Ishikawa (cell line): ENCODE data around the gene TCL1B.

ENCODE experiments used
- CREB1 ChIP-seq: IDR thresholded peaks from 2 replicates; pipeline ENCODE4 v1.6.1; 2012; ENCODE audit warnings: low read depth
- EP300 ChIP-seq: IDR thresholded peaks from 2 replicates; pipeline ENCODE4 v1.6.1; 2012; ENCODE audit warnings: borderline replicate concordance
- NFIC ChIP-seq: IDR thresholded peaks from 2 replicates; pipeline ENCODE4 v1.6.1; 2012
- RAD21 ChIP-seq: IDR thresholded peaks from 2 replicates; pipeline ENCODE4 v1.6.1; 2012; ENCODE audit warnings: low read depth
- TCF12 ChIP-seq: IDR thresholded peaks from 2 replicates; pipeline ENCODE4 v1.6.1; 2012; ENCODE audit warnings: low read depth
- TEAD4 ChIP-seq: IDR thresholded peaks from 2 replicates; pipeline ENCODE4 v1.6.1; 2012
- YY1 ChIP-seq: IDR thresholded peaks from 2 replicates; pipeline ENCODE4 v1.6.1; 2012; ENCODE audit warnings: low read depth
- TF ChIP-seq, protein P1 (sequence below): IDR thresholded peaks from 2 replicates; pipeline ENCODE4 v1.6.1; 2012; ENCODE audit warnings: low read depth, mild to moderate bottlenecking
- TF ChIP-seq, protein P2 (sequence below): IDR thresholded peaks from 2 replicates; pipeline ENCODE4 v1.6.1; 2012
- TF ChIP-seq, protein P3 (sequence below): IDR thresholded peaks from 2 replicates; pipeline ENCODE4 v1.6.1; 2012

DNA sequence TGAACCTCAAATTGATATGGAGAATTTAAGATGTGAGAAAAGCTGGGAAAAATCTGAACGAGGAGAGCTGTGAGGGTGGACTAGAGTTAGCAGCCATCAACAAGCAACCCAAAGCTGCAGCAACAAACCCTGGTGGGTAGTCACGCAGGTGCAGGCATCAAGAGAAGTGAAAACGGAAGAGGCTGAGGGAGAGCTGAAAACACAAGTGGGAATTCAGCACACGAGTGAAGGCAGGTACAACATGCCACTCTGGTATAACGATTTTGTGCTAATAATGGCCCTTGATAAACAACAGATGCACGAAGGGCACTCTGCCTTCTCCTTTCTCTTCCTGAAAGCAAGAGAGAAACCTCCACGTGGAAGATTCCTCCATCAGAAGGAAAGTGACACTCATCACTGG lies 11.5 kb downstream of the TCL1B start:
- TF ChIP-seq CREB1 (no peak), TCF12 (no peak), YY1 (no peak), EP300 (no peak), RAD21 (no peak), TEAD4 (no peak), NFIC (no peak)
- TF ChIP-seq, protein P1, sequence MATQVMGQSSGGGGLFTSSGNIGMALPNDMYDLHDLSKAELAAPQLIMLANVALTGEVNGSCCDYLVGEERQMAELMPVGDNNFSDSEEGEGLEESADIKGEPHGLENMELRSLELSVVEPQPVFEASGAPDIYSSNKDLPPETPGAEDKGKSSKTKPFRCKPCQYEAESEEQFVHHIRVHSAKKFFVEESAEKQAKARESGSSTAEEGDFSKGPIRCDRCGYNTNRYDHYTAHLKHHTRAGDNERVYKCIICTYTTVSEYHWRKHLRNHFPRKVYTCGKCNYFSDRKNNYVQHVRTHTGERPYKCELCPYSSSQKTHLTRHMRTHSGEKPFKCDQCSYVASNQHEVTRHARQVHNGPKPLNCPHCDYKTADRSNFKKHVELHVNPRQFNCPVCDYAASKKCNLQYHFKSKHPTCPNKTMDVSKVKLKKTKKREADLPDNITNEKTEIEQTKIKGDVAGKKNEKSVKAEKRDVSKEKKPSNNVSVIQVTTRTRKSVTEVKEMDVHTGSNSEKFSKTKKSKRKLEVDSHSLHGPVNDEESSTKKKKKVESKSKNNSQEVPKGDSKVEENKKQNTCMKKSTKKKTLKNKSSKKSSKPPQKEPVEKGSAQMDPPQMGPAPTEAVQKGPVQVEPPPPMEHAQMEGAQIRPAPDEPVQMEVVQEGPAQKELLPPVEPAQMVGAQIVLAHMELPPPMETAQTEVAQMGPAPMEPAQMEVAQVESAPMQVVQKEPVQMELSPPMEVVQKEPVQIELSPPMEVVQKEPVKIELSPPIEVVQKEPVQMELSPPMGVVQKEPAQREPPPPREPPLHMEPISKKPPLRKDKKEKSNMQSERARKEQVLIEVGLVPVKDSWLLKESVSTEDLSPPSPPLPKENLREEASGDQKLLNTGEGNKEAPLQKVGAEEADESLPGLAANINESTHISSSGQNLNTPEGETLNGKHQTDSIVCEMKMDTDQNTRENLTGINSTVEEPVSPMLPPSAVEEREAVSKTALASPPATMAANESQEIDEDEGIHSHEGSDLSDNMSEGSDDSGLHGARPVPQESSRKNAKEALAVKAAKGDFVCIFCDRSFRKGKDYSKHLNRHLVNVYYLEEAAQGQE: no peak
- TF ChIP-seq, protein P2, sequence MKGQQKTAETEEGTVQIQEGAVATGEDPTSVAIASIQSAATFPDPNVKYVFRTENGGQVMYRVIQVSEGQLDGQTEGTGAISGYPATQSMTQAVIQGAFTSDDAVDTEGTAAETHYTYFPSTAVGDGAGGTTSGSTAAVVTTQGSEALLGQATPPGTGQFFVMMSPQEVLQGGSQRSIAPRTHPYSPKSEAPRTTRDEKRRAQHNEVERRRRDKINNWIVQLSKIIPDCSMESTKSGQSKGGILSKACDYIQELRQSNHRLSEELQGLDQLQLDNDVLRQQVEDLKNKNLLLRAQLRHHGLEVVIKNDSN: no peak
- TF ChIP-seq, protein P3, sequence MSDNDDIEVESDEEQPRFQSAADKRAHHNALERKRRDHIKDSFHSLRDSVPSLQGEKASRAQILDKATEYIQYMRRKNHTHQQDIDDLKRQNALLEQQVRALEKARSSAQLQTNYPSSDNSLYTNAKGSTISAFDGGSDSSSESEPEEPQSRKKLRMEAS: no peak
